GM12801 (cell line): ENCODE data around the gene PXYLP1.

Source experiments
- CTCF ChIP-seq: IDR thresholded peaks from one replicate; pipeline ENCODE4 v1.5.1; 2011; ENCODE audit warnings: control low read depth; ENCODE audit not compliant: insufficient read length; ENCODE audit errors: extremely low read depth

The PXYLP1 gene

GRCh38 chr3:141237701-141238521 lies 6.3 kb downstream of the PXYLP1 start:
- TF ChIP-seq CTCF: no peak

DNA sequence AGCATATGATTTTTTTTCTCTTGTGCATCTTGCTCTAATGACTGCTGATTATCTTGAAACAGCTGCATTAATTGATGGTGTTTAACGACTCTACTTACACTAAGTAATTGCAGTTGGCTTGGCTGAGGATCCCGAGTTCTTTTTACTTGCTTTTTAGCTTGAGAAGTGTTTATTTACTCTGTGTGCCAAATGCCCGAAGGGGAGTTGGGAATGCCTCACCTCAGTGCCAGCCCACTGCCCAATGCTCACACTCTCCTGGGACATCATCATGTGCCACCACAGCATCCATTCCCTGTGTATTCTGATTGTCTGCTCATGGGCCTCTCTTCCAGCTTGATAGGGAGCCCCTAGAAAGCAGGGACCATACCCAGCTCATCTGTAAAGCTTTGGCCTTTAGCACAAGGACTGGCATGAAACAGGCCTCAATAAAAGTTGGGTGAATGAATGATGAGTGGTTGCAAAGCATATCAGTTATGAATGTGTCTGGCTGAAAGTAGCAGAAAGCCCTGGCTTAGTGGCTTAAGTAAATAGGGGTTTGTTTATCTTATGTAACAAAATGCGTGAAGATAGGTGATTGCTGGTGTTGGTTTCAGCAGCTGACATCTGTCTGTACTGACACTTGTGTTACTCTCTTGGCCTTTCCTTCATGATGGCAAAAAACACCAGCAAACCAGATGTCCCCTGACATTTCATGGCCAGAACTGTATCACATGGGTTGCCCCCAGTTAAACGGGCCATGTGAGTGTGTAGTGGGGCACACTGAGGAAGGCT lies 8.1 kb downstream of the PXYLP1 start:
- no peak for TF ChIP-seq CTCF

DNA sequence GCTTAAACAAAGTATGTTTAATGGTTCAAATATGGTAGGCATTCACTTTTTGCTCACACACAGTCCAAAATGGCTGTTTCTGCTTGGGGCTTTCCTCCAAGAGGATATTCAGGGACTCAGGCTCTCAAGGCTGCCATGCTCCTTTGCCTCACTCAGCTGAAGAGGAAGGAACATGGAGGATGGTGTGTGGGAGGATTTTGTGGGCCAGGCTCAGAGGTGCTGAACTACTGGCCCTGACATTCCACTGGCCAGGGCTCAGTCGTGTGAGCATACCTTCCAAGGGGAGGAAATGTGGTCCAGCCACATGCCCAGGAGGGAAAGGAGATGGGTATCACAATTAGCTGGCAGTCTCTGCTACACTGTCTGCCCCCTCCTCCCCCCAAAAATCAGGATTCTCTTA lies 8.7 kb downstream of the PXYLP1 start:
- TF ChIP-seq CTCF: no peak

GRCh38 chr3:141240687-141241615 lies 9.3 kb downstream of the PXYLP1 start:
- TF ChIP-seq CTCF: no peak

GRCh38 chr3:141241616-141242376 lies 10.2 kb downstream of the PXYLP1 start:
- no peak for TF ChIP-seq CTCF

DNA sequence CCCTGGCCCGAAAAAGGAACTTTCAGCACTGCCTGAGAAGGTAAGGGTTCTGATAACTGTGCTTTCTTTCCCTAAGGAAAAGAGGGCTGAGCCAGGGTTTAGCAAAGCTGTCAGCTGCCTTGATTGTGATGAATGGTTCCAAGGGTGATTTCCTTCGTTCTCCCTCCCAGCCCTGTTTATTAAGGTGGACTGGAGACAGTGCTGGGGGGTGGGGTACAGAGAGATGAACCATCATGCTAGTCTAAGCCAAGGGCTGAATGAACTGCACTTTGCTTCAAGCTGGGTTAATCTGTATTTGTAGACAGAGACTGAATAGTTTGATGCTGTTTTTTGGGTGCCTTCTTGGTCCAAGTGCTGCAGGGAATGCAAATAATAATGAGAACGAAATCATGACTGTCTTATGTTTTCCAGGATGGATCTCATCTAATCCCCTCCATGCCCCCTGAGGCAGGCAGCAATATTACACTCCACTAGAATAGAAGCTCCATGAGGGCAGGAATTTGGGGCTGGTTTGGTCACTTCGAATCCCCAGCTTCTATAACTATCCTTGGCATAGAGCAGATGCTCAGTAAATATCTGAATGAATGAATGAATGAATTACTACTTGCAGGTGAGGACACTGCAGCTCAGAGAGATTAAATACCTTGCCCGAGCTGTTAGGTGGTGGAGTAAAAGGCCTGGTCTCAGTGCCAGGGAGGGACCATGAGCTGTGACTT lies 10.9 kb downstream of the PXYLP1 start:
- no peak for TF ChIP-seq CTCF
